Stimulated activated CD4-positive, alpha-beta T cell treated with anti-CD3 and anti-CD28 coated beads, Interleukin-15, amount 100 ng/mL, for 1 hour (primary cell): Measurements from ENCODE around the gene ARHGAP24.

ENCODE experiments used
- DNase-seq, 2 donors: peaks; one replicate each; pipeline ENCODE4 v3.0.0-alpha.2; 2020; ENCODE audit warnings: low read depth in 1 of 2, low spot score in 1 of 2

ARHGAP24 gene

DNA sequence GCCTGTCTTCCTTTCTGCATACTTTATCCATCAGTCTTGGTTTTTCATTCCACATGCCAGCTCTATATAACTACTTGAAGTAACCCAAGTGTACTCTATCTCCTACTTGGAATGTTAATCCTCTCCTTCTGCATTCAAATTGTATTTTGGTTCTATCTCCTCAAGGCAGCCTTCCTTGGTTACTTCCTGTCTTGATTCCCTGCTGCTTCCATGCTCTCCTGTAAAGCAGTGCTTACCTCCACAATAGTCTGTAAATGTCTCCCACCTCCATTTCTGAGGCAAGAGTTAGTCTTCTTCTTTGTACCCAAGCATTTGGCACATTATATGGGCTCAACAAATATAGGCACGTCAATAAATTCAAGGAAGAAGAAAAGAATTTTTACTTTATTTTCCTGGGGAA lies 298.4 kb downstream of the ARHGAP24 start:
- DNase-seq, result no peak

DNA sequence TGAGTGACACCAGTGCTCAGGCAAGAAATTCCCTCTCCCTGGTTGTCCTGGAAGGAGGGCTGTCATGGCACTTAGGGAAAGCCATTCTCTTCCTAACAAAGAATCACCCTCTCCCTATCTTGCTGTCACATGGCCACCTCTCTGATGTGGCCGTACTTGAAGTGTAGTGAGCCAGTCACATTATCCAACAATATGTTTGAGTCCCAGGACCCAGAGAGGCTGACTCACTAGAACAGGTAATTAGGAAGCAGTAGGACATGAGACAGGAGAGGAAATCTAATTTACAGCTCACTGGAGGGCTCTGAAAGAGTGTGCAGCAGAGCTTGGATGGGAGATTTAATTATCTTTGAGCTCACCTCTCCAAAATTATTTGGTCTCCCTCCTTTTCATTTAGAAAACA lies 299.1 kb downstream of the ARHGAP24 start:
- no peak for DNase-seq

DNA sequence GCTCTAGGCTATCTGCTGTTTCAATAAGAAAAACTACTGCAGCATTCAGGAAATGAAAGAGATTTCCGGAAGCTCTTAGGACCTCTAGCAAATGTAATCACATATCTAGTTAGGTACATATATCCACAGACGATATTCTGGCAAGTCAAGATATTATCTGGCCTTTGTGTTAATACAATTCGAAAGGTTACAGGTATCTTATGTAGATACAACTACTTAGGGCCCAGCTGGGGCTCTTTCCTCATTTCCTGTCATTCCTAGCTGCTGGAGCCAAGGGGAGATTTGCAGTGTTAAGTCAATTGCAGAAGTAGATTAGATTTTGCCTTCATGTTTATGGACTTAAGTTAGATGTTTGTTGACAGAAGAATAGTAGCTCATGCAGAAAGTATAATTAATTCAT lies 299.5 kb downstream of the ARHGAP24 start:
- no peak for DNase-seq

DNA sequence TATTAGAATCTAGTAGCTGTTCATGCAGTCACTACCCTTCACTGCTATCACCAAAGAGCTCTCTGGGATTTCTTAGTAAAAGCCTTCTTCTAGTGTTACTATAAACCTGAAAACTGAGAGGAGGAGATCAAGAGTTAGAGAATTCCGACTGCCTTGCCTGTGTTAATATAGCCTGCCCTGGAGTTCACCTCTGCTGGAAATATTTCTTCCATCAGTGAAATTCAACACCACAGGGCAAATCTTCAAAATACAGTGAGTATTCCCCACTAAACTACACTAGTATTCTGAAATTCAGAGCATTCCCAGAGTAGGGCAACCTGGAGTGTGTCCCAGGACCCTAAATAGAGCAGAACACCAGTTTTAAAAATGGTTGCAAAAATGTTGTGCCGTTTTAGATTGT lies 301.1 kb downstream of the ARHGAP24 start:
- DNase-seq, result no peak

DNA sequence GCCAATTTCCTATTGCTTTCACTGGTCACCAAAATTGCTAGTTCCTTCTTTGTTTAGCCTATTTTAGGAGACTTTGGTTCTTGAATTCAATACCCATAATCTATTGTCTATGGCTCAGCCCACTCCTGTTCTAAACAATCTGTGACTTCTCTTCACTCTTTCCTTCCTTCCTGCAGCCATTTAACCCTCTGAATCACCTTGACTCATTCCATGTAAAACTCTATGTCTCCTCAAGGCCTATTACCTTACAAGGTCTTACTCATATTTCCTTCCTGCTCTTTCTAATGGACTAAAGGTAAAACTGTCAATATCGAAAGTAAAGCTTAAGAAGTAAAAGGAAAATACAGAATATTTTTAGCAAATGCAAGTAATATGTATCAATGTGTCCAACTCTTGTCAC lies 301.6 kb downstream of the ARHGAP24 start:
- no peak for DNase-seq

DNA sequence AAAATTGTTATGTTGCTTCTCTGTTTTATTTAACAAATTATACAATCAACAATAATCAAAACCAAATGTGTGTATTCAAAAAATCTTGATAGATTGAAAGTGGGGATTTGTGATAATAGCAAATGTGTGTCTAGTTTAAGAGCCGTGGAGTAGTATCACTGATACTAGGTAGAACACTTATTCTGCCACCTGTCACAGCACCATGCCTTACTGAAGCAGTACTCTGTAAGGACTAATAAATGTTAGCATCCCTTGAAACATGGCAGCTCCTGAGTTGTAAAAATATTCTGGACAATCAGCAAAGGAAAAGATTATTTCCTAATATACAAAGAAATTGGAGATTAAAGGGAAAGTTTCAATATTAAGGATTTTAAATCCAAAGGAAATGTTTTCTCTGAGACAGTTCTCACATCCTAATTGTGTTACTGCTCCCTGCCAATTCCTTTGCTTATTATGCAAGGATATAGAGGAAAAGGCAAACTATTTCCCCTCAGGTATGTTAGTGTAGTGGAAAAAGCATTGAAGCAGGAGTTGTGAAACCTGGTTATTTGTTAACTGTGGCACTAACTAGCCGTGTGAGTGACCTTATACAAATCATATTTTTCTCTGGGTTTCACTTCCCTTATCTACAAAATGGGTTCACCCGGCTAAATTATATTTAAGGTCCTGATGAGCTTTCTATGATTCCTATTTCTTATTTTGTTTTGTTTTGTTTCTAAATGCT lies 303.1 kb downstream of the ARHGAP24 start:
- DNase-seq, result no peak

DNA sequence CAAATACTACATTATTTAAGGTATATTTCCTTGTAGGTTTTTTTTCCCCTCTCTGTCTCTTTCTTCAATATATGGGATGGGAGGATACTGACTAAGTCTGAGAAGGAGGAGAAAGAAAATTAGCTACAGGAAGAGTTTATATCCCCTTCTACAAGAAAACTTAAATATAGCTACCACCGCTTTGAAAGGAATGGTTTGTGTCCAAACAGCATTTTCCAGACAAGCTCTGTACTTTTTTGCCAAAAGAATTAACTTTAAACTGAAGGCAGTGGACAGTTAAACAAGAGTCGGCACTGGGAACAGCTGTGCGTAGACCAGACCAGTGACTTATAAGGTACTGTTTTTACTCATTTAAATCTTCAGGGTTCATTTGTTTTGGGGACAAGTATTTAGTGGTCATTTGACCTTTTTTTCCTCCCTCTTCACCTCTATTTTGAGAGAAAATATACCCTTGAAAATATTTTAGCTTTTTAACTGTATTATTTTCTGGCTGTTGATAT lies 303.7 kb downstream of the ARHGAP24 start:
- DNase-seq, result no peak

DNA sequence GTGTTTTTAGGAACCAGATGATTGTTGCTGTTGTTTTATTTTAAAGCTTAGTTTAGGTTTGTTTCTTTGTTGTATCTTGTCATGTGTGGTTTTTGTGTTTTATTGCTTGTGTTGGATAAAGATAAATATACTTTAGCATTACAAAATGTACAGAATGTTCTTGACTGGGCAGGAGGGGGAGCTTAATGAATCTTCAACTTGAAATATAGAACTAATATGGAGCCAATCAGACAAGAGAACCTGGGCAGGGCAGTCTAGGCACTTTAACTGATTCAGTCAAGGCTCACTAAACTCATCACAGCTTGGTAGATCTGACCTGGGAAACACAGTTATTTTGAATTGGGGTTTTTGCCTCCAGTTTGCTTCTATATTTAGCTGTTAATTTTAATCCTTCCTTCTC lies 304.2 kb downstream of the ARHGAP24 start:
- DNase-seq, result no peak

DNA sequence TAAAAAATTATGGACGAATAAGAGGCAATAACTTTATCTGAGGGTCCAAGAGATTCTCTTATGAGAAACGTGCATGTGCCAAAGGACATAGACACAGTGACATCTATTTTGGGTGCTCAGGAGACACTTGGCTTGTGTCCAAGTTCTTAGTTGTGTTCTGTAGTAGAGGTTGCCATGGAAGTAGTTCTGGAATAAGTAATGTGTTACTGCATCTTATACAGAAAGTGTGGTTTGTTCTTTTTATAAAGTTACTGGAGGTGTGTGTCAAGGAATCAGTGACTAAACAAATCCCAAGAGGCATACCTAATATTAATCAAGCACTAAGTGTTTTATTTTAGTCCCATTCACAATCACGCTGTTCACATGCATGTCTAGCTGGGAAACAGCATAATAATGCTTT lies 305.7 kb downstream of the ARHGAP24 start:
- no peak for DNase-seq

DNA sequence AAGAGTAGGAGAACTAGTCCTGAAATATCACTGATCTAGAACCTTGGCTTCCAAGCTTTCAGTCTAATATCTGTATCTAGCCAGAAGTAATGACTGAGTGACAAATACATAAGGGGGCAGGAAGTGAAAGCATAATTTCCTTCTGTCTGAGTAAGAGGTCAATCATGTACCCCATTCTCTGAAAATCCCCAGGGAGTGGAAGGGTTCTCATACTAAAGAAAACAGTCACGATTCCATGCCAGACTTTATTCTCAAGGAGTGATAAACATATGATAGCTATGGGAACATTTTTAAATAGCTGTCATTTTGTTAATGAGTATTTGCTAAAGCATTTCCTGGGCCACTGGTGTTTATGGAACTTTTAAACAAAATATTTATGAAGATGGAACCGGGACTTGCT lies 308.5 kb downstream of the ARHGAP24 start:
- no peak for DNase-seq

DNA sequence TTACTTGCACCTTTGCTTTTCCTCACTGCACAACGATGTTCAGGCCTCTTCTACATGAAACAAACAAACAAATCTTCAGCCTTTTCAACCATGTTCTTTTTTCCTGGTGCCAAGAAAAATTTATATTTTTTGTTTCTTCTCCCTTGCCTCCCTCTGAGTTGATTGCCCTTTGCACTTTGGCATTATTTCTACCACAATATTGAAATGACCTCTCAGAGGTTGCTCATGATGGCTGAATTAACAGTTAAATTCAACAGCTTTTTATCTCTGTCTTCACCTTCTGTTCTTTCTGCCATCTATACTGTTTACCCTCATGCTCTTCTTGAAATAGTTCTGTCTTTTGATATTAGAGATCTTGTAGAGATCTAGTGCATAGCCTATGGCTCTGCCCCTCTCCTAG lies 308.9 kb downstream of the ARHGAP24 start:
- no peak for DNase-seq

DNA sequence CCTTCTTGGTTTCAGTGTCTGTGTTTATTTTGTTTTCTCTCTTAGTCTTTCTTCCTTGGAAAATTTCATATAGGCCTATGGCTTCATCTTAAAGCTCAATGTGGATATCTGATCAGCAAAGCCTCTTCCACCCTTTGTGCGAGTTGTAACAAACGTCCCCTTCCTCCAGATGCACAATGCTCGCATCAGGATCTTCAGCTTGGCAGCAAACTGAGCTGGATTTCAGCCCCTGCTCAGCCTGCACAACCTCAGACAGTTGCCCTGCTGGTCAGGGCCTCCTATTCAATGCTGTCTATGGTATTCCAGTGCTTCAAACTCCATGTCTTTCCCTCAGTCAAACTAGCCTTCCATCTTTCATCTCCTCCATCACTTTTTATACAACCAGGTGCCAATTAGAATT lies 309.4 kb downstream of the ARHGAP24 start:
- DNase-seq, result no peak

DNA sequence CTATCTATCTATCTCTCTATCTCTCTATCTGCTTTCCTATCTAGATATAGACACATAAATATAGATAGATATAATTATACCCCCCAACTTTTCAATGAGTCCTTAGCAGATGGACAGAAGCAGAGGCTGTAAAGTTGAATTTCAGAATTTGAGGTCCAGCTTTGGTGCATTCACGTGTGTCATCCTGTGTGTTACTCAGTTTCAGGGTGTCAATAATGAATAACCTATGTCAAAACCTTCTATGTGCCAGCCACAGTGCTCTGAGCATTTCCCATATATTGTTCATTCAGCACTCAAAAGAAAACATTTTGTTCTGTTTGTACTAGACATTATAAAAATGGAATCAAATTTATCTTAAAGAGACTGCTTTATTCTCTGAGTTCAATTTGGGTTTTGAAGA lies 310.0 kb downstream of the ARHGAP24 start:
- DNase-seq, result no peak

DNA sequence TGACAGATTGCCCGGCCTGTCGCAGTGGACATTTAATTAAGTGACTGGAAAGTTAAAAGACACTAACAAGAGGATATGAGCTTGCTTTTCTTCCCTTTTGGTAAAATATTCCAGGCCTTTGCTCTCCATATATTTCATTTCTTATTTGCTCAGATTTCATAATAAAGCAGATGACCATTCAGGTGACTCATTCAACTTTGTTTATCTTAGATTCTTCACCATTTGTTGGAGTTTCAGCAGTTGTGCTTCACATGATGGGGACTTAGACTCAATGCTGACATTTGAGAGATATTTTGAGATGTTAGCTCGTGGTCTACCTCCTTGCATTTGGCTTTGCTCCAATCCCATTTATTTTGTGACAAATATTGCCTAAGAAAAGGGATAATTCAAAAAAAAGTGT lies 312.2 kb downstream of the ARHGAP24 start:
- DNase-seq, result no peak

DNA sequence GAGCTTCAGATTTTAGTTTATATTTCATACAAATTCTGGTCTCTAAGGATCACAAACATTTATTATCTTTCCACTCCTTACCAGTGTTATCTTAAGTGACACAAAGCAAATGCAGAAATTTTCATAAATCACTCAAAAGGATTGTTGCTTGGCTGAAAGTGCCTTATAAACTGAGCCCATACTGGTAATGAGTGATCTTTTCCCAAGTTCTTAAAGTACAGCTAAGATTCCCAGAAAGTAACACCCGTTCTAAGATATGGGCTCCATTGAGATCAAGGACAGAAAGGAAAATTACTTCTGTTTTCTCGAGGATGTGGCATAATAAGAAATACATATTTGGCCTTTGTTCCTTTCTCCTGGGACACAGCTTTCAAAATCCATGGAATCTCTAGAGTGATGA lies 313.7 kb downstream of the ARHGAP24 start:
- no peak for DNase-seq

DNA sequence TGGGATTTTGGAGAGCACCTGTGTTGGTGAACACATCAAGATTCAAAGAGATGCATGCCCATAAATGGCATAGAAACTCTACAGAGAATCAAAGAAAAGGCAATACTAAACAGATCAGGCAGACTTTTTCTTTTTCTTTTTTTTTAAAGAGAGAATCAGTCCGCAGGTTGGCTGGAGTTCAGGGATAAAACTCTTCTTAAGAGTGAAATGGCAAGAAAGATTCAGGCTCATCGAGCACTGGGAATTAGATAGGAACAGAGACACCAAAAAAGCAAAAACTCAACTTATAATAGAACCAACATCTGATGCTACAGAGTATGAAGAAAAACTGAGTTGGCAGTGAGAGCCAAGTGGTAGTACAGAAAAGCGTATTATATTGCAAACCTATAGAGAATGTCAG lies 314.3 kb downstream of the ARHGAP24 start:
- DNase-seq, result no peak

DNA sequence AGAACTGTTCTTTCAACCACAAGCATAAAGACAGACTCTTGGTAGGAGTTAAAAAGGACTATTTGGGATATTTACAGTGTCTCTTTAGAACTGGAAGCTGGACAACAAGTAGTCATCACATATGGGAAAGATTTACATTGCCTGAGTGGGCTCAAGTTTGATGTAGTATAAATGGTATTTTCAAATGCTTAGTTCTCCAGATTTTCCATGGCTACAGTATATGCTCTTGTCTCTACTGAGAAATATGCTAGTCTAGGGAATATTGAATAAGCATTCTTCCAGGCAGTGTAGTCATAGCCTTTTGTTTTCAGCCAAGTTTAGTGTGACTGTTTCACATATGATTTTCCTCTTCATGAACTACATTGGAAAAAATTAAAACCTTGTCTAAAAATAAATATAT lies 315.6 kb downstream of the ARHGAP24 start:
- DNase-seq, result no peak

DNA sequence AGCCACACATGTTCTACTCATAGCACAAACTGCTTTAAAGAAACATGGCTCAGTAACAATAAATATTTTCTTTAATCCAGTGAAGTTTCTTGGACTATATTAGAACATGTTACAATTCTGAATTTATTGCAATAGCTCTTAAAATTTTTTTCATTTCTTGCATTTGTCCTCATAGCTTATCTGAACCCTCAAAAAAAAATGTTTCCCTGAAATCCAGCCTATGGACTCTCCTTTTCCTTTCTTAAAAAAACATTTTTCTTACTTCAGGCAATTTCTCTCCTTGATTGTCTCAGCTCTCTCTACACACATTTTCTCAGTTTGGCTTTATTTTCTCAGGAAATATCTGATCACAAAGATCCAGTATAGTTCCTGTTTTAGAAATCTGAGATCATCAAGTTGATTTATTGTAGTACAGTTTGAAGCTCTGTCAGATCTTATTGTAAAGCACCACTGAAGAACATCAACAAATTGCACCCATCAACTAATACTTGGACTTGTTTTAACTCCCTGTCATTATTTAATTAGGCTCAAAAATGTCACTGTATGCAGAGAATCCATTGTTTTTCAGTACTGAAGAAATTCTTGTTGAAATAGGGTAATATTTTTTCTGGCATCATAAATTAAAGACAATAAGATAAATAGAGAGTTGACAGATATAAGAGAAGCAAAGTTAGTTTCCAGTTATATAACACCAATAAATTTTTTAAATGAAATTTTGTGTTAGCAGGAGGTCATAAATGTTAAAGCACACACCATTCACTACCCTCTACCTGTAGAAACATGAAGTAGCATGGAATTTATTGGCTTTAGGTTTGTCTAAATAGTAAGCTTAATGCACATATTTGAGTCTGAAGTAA lies 317.7 kb downstream of the ARHGAP24 start:
- no peak for DNase-seq

DNA sequence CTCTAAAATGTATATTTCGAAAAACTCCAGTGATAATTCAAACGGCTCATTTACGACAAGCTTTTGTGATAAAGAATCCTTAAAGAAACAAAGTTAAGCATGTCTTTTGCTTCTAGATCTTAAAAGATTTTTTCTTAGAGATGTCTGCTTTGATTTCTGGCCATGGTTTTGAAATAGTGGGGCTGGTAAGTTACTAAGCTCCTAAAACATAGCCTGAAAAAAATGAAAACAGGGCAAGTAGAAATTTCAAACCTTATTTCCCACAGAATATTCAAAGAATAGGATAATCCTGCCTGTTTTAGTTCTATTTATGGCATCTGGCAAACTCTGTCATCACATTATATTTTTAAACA lies 318.3 kb downstream of the ARHGAP24 start:
- no peak for DNase-seq

DNA sequence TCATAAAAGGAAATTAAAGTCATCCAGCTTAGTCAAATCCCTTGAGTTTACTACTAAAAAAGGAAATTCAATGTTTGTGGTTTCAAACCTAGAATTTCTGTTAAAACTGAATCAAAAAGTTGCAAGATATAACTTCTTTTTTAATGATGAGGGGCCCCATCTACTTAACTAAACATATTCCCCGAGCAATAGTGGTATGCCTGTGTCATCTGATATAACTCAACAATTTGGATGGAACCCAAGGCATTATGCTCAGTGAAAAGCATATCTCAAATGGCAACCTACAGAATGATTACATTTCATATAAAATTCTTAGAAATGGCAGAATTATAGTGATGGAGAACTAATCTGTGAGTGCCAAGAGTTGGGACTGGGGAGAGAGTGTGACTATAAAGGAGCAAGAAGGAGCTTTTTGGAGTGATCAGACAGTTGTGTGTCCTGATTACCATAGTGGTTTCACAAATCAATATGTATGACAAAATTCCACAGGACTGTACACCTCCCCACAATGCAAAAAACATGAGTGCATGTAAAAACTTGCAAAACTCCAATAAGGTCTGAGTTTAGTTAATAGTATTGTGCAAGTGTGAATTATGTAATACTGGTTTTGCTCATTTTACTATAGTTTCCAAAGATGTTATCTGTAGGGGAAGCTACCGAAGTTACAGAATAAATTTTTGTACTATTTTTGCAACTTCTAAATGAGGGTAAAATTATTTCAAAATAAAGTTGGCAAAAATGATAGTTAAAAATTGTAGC lies 323.2 kb downstream of the ARHGAP24 start:
- DNase-seq, result no peak

DNA sequence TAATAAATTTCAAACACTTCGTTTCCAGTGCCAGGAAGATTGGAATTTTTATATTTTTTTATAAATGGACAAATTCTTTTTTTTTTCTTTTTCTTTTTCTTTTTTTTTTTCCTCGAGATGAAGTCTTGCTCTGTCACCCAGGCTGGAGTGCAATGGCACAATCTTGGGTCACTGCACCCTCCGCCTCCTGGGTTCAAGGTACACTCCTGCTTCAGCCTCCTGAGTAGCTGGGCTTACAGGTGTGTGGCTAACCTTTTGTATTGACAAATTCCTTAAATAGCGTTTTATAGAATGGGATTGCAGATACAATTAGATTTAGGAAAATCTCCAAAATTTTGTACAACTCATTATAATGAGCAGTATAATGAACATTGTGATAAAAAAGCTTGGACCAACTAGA lies 328.9 kb downstream of the ARHGAP24 start:
- no peak for DNase-seq

DNA sequence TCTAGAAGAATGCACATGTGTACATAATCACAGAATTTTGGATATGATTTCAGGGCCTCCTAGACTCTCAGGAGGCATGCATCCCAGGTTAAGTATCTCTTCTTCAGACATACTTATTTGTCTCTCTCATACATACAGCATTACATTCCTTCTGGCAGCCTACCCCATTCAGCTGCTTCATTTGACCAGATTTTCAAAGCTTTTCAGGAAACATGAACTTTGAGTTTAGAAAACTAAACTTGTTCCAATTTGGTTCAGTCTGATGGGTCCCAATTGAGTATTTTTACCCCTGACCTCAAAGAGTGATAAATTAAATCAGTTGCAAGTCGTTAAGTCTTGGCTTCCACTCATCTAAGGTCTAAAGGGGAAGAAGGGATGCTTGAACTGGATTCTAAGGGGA lies 330.9 kb downstream of the ARHGAP24 start:
- no peak for DNase-seq
